Testis (tissue), 2 donors: ENCODE results near the gene AP2M1.

Source experiments
- CTCF ChIP-seq, 3 experiments: fragments of 450-650 bp in 2 of 3; fragments of 200-600 bp in 1 of 3; sonication (generic) in 1 of 3; IDR thresholded peaks; one replicate each; pipeline ENCODE4 v1.5.1; 2016 to 2019; ENCODE audit warnings: antibody characterized with exemption in 3 of 3, mild to moderate bottlenecking in 2 of 3, moderate library complexity in 1 of 3
- POLR2A ChIP-seq: fragments of 450-650 bp; IDR thresholded peaks from one replicate; pipeline ENCODE4 v1.6.1; 2017; ENCODE audit warnings: antibody characterized with exemption, mild to moderate bottlenecking, moderate library complexity

GRCh38 chr3:184200825-184201224 is 26.2 kb downstream of the AP2M1 start:
- TF ChIP-seq CTCF (IDR thresholded peaks at IDR 0.05) = no peak
- TF ChIP-seq POLR2A = no peak
